Stimulated activated CD4-positive, alpha-beta T cell treated with anti-CD3 and anti-CD28 coated beads, Interleukin-2, amount 100 ng/mL, for 24 hours (primary cell): ENCODE results near the gene TANGO6.

Source experiments
- DNase-seq, 2 donors: peaks; one replicate each; pipeline ENCODE4 v3.0.0-alpha.2; 2020

TANGO6 gene

DNA sequence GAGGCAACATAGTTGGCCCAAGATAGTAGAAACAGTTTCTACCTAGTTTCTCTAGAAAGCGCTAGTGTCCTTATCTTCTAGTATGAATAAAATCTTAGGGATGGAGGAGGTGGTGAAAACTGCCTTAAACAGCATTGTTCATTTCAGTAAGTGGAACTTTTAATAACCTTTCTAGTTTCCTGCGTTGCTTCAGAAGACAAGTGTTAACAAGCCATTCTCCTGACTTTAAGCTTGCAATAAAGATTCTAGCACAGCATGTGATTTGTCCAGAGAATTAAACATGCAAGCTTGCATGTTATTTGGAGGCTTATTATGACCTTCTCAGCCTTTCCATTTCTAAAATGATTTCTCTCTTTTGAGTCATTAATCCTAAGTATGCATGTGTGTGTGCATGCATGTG lies 72.3 kb downstream of the TANGO6 start:
- no peak for DNase-seq

DNA sequence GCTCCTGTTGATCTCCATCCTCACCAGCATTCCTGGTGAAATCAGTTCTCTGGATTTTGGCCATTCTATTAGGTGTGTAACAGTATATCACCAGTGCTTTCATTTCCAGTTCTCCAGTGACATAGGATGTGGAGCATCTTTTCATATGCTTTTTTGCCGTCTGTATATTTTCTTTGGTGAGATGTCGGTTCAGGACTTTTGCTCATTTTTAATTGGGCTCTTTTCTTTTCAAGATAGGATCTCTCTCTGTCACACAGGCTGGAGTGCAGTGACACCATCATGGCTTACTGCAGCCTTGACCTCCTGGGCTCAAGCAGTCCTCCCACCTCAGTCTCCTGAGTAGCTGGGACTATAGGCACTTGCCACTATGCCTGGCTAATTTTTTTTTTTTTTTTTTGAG lies 74.2 kb downstream of the TANGO6 start:
- no peak for DNase-seq

DNA sequence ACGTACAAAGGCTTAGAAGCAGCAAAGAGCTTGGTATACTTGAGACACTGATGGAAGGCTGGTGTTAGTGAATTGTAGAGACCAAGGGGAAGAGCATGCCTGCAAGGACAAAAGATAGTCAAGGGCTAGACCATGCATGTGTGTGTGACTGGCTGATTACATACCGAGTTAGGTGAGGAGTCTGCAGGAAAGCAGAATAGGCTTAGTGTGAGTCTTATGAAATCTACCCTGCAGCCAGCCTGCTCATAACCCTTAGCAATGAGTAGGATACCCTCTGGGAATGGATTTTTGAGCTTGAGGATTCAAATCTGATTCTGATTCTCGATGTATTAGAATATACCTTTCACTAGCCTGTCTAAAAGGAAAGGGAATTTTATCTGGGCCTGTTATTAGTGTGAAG lies 77.0 kb downstream of the TANGO6 start:
- no peak for DNase-seq

DNA sequence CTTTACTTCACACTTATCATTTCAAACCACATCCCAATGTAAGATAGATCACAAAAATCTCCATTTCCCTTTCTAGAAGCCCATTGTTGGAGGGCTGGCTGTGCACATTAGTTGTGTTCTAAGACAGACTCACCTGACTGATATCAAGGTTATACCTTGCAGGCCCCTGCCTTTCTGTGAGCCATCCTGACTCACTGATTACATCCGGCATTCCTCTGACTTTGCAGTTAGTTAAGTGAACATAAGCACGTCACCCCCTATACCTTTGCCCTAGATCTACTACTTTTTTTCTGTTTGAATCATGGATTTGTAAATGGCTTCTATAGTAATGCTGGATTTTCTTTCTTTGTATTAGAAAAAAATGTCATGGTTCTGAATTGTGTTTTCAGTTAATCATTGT lies 78.3 kb downstream of the TANGO6 start:
- DNase-seq = no peak

DNA sequence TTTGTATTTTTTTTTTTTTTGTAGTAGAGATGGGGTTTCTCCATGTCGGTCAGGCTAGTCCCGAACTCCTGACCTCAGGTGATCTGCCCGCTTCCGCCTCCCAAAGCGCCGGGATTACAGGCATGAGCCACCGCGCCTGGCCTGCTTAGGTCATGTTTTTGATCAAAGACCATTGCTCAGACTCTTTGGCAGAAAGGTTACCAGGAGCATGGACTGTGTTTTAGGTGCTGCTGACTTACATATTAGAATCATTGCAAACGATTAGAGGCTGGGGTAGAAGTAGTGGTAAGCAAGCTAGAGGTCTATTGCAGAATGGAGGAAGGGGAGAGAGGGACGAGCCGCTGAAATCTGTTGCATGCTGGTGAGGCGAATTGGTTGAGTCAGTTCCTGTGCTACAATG lies 79.8 kb downstream of the TANGO6 start:
- DNase-seq = no peak

DNA sequence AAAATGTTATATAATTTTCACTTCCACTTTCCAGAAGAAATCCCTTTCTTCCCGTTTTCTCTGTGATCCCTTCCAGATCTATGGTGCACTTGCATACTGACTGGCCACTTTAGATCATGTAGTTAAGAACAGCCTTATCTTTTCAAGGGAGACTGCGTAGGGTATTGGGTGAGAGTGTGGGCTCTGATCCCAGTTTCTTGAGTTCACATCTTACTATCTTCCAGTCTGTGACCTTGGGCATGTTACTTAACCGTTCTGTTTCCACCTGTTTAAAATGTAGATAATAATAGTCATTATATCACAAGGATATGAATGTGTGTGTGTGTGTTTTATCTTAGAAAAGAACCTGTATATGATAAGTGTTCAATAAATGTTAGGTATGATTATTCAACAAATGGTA lies 83.7 kb downstream of the TANGO6 start:
- DNase-seq = no peak

DNA sequence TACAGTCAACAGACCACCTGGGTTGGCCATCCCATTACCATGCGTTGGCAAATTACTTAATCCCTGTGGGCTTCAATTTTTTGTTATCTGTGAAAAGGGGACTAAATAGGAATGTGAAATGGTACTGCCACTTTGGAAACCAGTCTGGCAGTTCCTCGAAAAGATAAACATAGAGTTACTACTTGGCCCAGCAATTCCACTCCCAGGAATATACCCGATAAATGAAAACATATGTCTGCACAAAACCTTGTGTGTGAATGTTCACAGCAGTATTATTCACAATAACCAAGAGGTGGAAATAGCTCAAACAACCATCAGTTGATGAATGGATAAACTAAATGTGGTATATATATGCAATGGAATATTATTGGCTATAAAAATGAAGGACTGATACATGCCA lies 87.9 kb downstream of the TANGO6 start:
- no peak for DNase-seq

DNA sequence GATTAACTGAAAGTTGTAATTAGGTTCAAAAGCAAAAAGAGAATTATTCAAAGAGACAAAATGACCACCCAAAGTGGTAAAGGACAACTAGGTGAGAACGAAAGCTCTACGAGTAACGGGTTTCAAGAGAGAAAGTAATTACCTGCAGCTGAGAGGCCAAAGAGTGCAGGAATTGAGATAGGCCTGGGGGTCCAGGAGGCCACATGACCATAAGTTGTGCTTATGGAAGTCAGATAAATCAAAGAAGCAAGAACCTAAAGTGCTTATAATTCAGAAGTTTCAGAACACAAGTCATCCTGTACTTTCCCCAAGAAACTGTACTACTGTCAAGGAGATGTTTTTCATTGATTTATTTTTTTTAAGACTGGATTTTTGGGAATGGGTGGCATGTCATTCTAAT lies 91.1 kb downstream of the TANGO6 start:
- no peak for DNase-seq

DNA sequence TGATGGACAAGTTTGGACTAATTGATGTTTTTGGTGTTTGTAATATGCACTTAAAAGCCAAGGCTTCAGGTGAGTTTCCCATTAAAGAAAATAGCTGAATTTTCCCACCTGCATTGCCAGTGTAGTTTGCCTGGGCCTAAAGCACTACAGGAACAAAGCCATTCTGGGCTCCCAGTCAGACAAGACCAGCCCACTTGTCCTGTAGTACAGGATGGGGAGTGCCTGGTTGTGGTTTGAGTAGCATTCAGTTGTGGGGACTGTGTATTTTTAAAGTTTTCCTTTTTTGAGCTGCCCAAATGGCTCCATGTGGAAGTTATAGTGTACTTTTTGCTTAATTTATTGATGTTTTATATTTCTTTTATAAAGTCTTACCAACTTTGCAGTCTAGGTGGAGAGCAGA lies 91.7 kb downstream of the TANGO6 start:
- no peak for DNase-seq

DNA sequence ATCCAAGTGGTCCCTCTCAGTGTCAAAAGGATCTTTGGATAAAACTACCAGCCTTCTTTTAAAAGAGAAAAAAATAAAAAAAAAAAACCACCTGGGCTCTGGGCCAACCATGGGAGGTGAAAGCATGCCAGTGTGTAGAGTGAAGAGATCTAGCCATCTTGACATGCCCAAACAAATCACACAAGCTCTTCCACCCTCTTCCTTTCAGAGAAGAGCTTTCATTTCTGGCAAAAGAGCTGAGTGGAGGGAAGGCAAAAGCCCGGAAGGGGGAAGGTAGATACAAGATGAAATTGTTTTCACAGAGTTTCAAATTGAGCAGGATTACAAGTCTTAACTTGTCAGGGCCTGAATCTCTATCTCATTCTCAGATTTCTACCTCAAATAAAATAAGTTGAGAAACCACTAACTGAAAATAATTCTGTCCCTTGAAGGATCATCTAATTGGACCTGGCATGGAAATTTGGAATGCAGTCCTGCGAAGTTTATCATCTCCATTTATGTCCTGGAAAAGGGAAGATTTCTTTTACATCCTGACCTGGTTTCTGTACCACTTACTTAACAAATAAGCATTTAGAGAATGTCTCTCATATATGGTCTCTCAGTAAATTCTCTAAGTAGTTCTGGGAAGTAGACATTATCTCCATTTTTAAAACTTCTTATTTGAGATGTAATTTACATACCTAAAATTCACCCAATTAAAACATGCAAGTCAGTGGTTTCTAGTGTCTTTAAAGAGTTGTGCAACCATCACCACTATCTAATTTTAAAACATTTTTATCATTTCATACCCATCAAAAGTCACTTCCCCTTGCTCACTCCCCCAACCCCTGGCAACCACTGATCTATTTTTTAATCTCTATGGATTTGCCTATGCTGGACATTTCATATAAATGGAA lies 93.7 kb downstream of the TANGO6 start:
- DNase-seq = no peak

DNA sequence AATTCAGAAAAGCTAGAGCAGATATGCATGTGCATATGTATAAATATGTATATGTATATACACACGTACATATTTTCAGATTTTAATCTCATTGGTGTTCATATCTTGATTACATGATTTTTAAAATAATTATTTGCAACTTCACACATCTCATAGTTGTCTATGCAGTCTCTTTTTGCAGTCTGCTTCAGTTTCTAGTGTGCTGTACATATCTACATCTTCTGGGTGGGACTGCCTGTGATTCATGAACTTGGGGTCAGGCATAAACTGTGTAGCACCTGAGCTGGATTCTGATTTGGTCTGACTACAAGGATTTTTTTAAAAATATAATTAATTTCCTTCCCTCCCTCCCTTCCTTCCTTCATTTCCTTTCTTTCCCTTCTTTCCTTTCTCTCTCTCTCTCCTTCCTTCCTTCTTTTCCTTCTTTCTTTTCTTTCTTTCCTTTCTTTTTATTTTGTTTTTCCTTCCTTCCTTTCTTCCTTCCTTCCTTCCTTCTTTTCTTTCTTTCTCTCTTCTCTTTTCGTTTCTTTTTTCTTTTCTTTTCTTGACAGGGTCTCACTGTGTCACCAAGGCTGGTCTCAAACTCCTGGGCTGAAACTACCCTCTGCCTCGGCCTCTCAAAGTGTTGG lies 96.5 kb downstream of the TANGO6 start:
- DNase-seq = no peak

DNA sequence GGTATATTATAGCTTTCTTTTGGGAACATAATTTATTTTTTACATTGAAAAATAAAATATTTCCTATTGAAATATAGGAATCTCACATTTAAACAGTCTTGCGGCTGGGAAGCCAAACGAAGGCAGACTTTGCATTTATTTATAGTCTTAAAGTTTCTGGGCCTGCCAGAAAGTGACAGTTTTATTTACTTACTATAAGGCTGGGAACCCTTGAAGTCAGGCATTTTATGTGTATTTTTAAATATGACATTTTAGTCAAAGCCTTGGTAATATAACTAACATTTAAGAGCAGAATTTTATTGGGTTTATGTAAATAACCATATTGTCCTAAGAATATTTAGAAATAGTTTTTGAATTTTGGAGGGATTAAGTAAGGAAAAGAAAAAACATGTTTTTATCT lies 97.5 kb downstream of the TANGO6 start:
- DNase-seq = no peak

DNA sequence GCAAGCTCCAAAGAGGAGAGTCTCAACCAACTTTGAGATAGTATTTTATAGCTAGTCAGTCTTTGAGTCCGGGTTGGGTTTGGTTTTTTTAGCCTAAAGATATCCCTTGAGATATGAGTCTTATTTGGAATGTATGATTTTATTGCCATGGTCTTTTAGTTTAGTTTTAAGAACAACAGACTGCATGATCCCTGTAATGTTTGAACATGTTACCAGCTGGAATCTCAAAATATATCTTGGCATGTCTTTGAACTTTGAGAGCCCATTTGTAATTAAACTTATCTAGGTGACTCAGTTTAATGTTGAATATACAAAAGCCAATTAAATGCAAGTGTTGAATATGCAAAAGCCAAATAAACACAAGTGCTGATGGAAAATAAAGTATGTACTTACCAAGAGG lies 100.6 kb downstream of the TANGO6 start:
- no peak for DNase-seq

DNA sequence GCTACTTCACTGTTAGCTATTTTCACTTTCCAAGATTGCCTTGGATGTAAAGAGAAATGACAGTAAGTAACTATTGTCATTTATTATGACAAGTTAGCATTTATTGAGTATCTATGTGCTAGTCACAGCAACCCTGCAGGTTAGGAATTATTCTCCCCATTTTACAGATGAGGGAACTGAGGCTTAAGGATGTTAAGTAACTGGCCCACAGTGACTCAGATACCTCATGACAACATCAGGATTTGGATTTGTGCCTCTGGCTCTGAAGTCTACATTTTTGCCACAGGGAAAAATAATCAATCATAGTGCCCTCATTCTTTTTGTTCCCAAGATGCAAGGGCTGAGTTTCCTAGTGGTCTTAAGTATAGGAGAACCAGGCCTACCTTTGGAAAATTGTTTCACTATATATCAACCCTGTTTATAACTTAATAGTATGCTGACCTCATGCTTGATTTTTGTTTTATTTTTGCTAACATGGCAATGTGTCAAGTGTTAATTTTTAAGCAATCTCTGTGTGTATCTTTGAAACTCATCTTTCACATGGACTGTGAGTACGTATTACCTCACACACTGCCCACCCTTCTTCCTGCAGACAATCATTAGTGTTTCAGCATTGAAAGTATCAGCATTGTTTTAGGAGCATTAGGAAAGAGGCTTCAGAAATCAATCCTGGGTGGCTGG lies 105.0 kb downstream of the TANGO6 start:
- DNase-seq = no peak

DNA sequence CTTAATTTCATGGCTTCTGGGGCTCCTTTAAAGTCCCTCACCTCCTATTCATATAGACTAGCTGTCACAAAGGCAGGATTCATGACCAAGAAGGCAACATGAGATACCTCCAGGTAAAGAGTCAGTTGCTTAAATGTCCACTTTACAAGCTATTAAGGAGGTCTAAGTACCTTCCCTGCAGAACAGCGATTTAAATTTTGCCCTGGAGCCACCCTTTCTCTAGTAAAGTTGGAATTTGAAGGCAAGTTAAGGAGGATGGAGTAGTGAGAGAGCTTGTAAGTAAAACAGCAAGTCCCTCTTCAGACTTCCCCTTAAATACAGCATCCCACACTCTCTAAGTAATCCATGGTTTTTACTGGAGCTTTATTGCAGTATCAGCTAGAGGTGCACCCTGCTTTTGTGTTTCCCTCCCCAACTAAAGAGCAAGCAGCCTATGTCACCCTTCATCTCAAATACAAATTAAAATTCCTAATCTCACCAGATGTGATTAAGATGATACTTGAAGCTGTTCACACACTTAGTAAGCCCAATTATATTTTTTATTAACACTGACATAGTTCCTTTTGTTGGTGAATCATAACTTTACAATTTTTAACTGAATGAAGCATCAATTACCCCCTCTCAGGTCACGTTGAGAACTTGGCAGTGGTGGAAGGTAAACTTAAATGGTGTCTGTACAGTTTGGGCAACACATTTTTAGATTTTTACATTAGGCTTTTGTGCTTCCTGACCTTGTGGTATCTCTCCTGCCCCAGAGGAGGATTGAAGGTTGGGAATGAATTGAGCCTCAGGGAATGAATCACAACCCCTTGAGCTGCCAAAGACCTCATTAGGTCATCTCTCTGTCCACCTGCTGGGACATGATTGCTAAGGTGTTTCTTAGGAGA lies 108.9 kb downstream of the TANGO6 start:
- DNase-seq = no peak

DNA sequence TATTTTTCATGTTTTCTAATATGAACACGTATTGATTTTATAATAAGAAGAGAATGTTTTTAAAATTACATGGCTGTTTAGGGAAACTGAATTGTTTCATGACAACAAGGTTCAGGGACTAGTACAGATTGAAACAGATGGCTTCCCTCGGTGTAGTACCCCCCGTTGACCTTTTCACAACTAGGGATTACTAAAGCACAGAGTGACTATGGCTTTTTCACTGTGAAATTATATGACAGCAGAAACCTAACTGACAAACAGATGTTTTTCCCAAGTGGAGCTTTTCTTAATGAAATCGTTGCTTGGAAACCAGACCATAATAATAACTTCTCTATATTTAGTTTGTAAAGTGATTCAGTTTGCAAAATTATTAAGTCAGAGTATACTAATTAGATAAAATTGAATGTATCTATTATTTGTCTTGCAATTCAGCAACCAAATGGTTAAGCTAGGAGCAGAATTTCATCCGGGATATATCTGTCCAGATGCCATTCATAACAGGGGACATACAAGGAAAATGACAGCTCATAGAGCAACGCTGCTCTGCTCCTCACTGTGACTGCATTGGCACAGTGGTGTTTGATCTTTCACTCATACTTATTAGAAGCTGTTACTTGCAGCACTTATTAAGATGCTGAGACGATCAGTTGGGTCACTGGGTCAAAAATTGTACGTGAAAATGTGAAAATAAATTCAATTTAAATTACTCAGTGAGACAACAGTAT lies 111.7 kb downstream of the TANGO6 start:
- no peak for DNase-seq

DNA sequence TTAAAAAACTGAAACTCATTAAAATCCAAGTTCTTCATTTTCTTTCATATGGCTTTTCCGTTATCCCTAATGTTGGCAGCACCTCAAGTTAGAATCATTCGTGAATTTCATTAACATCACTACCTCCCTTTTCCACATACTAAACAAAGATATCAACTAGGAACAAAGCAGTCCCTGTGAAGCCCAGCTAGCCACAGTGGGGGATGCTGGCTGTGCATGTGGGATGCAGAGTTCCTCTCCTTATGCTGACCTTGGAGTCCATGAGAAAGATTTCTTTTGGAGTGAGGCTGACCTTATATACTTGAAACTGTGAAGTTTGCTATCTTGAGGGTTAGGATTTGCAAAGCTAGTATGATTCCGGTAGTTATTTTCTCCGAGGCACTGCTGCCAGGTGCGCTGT lies 117.6 kb downstream of the TANGO6 start:
- no peak for DNase-seq

DNA sequence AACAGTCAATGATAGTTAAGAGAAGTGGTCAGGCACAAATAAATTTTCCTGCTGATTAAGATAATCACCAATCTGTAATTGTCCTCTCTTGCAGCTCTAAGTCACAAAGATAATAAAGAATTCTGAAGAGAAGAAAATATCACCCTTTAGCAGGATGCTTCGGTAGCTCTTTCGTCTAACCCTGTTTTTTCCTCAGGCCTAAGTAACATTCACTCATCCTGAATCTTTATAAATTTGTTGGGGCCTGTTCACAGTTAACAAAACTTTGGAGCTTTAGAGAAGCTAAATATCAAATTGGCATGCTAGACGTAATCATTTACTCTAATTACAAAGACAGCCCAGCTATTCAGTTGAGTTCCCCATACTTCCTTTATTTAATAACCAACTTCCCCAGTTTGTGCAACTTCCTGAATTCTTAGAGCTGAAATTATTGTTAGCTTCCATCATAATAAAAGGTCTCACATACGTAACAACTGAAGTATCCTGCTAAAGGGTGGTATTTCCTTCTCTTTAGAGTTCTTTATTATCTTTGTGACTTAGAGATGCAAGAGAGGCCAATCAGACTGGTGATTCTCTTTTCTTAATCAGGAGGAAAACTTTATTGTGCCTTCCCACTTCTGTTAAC lies 118.6 kb downstream of the TANGO6 start:
- no peak for DNase-seq

DNA sequence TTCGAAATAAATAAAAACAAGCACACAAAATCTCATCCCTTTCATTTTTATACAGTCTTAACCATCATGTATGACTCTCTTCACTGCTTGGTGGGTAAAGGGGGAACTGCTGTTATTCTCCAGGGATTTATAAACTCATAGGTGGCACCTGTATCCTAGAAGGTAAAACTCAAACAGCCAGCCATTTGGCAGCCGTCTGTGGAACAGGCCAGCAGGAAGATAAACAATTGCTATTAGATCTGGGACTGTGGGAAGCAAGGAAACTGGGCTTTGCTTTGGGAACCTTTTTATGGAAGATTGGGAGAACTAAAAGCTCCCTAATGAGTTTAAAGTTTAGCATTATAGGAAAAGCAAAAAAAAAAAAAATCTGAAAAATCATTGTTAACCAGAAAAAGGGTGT lies 126.0 kb downstream of the TANGO6 start:
- DNase-seq = no peak

DNA sequence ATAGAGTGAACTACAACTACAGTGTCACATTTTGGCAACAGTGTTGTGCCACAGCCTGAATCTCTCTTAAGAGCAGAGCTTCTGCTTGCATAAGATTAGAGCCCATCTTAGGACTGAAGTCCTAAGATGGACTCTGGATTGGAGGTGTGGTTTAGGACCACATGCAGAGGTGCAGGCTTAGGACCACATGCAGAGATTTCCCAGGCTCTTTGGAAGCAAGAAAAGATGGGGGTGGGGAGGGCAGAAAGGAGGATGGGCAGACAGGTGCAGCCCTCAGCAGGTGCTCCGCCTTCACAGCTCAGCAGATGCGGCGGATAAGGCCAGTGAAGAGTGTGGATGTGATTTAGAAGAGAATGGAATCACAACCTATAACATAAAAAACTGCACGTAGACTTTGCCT lies 128.7 kb downstream of the TANGO6 start:
- no peak for DNase-seq

DNA sequence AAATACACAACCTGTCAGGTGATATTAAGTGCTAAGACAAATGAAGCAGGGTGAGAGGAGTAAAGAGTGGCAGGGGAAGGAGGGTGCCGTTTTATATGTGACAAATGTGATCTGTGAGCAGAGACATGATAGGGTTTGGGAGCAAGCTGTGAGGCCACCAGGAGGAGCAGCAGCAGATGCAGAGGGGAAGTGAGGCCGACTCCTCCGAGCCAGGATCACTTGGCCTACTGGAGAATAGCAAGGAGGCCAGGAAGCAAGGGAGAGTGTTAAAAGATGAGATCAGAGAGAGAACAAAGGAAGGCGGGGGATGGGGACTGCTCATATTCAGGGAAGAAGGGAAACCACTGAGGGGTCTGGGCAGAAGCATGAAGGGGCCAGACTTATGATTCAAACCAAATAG lies 129.4 kb downstream of the TANGO6 start:
- no peak for DNase-seq

DNA sequence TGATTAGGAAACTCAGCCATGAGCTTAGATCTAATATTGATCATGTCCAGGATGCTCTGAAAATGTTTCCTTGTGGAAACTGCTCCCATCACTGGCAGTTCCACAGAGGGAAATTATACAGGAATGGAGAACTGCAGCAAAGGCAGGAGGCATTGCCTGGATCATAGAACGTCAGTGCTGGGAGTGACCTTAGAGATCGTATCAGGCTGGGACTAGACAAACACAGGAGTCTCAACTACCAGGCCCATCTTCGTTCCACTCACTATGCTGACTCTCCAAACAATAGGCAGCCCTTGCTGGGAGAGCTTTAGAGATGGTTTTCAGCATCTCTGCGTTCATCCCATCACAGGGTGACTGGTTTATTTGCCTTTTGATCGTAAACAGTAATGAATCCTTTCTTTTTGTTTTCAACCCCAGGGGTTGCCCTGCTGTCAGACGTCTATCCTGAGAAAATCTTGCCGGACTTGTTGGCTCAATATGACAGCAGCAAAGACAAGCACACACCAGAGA lies 130.3 kb downstream of the TANGO6 start:
- no peak for DNase-seq
